Measurements from ENCODE around the gene FHOD3. TPM values are rescaled to one million over a fixed set of nuclear protein-coding genes. Genes with fewer than 3 reads are reported as not detected.
A peak's percentile ranks its signal among the peaks of the same experiment; 100 is the strongest.

The FHOD3 gene
- total and polyA plus RNA-seq, 2 of the 8 experiments (the other 6 are each of a cell fraction or from before 2014, with no cell fraction given), result 9.7 to 10.5 TPM

DNA sequence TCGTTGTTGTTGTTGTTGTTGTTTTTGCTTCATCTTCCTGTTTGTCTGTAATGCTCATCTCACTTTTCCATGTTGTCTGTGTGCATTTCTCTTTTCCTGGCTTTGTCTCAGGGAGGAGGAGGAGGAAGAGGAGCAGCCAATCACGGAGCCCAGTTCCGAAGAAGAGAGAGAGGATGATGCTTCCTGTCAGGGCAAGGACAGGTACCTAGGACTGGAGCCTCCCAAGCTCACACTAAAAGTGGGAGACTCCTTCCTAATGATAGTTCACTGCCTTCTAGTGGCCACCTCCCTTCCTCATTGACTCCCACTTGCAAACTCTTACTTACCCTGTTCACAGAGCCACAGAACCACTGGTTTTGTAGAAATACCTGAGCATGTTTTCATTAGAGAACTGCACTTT is 351.7 kb downstream of the FHOD3 start:
- Histone ChIP-seq H3K36me3 (ENCODE audit: control insufficient read depth in 2 of 4, insufficient read depth in 4 of 4, low read length in 3 of 4) (no peaks in the 10 kb centered on the region), H2AFZ (ENCODE audit: low read length) (no peak overlapping the region), H3K18ac (ENCODE audit: extremely low read depth, low read length) (no peak overlapping the region), H4K91ac (replicated peaks; ENCODE audit: insufficient read length, low read length) (no peak overlapping the region), H3K9ac (replicated peaks in 1 of 4; ENCODE audit: extremely low read depth in 1 of 4, low read depth in 3 of 4, low read length in 3 of 4) (no peak overlapping the region), H2BK12ac (ENCODE audit: low read depth, low read length) (no peak overlapping the region), H2BK120ac (replicated peaks; ENCODE audit: low read depth, low read length) (no peak overlapping the region), H4K5ac (ENCODE audit: insufficient read length, low read depth, low read length) (no peak overlapping the region), H3K4me1 (replicated peaks in 1 of 4; ENCODE audit: control insufficient read depth in 3 of 4, insufficient read depth in 4 of 4, low read length in 3 of 4) (peaks cover 0 to 4% (median 0%) of the 10 kb centered on the region in 4 experiments; a peak in 1 of 7 replicates), H3K4me2 (ENCODE audit: insufficient read depth in 1 of 2, low read depth in 2 of 2, low read length in 2 of 2) (no peak overlapping the region), H3K23ac (ENCODE audit: insufficient read length) (no peak overlapping the region), H2BK20ac (ENCODE audit: low read length) (no peak overlapping the region), H4K20me1 (replicated peaks in 1 of 2; ENCODE audit: control insufficient read depth in 1 of 2, insufficient read depth in 2 of 2, low read length in 2 of 2) (no peaks in the 10 kb centered on the region), H2BK5ac (ENCODE audit: low read depth, low read length) (no peak overlapping the region), H3K27me3 (replicated peaks in 1 of 4; ENCODE audit: control insufficient read depth in 3 of 4, extremely low read depth in 1 of 4, insufficient read depth in 3 of 4, low read length in 3 of 4) (no peaks in the 10 kb centered on the region), H3K4me3 (ENCODE audit: extremely low read depth in 1 of 4, insufficient read depth in 2 of 4, low read depth in 3 of 4, low read length in 4 of 4) (no peak overlapping the region), H4K8ac (ENCODE audit: extremely low read depth, insufficient read depth, low read length) (no peak overlapping the region), H2BK15ac (ENCODE audit: low read length) (no peak overlapping the region), H3K79me1 (ENCODE audit: low read depth, low read length) (no peaks in the 10 kb centered on the region), H2AK5ac (ENCODE audit: low read depth, low read length) (no peak overlapping the region), H3K14ac (ENCODE audit: insufficient read length) (no peak overlapping the region), H3K9me3 (ENCODE audit: insufficient read depth in 2 of 2, low read depth in 1 of 2, low read length in 1 of 2) (no peaks in the 10 kb centered on the region), H3K79me2 (ENCODE audit: control insufficient read depth in 1 of 2, insufficient read depth in 2 of 2, low read length in 2 of 2) (no peaks in the 10 kb centered on the region), H3K23me2 (ENCODE audit: low read depth, low read length) (no peaks in the 10 kb centered on the region), H3K4ac (replicated peaks; ENCODE audit: insufficient read length, low read depth, low read length) (no peak overlapping the region), H3K56ac (replicated peaks; ENCODE audit: insufficient read length, low read depth, low read length) (no peak overlapping the region), H3K27ac (ENCODE audit: low read depth, low read length) (no peak overlapping the region)
- TF ChIP-seq SP4 (IDR thresholded peaks at IDR 0.05; ENCODE audit: low read length), result no peak
- no peak for TF ChIP-seq NRF1 (IDR thresholded peaks at IDR 0.05; ENCODE audit: low read depth, low read length)
- TF ChIP-seq BCL11A (IDR thresholded peaks at IDR 0.05; ENCODE audit: low read depth in 2 of 2, low read length in 2 of 2), result no peak
- no peak for TF ChIP-seq EGR1 (IDR thresholded peaks at IDR 0.05; ENCODE audit: borderline replicate concordance, low read depth, low read length)
- TF ChIP-seq NANOG (IDR thresholded peaks at IDR 0.05; ENCODE audit: insufficient read depth, low read depth, low read length, poor library complexity, severe bottlenecking), result no peak
- peak; percentile 18 to 49; a peak in 3 of 4 replicates for TF ChIP-seq RAD21 (IDR thresholded peaks at IDR 0.05 in 1 of 2, conservative IDR thresholded peaks at IDR 0.05 in 1 of 2; ENCODE audit: low read depth in 2 of 2, low read length in 2 of 2)
- TF ChIP-seq GTF2F1 (IDR thresholded peaks at IDR 0.05; ENCODE audit: borderline replicate concordance, low read depth, low read length), result no peak
- no peak for TF ChIP-seq POLR2AphosphoS5 (IDR thresholded peaks at IDR 0.05; ENCODE audit: low read depth, low read length)
- TF ChIP-seq CTCF (IDR thresholded peaks at IDR 0.05; ENCODE audit: control extremely low read depth in 1 of 3, insufficient read depth in 1 of 3, low read depth in 1 of 3, low read length in 3 of 3), result peak in 2 of 3 experiments; percentile 11 to 24; a peak in 2 of 4 replicates
- no peak for TF ChIP-seq HDAC2 (IDR thresholded peaks at IDR 0.05; ENCODE audit: borderline replicate concordance in 1 of 2, low read depth in 2 of 2, low read length in 2 of 2)
- DNase-seq (ENCODE audit: low read depth in 1 of 2, low spot score in 2 of 2), result no peak
- peak; percentile 24 for FAIRE-seq
- POLR2A ChIA-PET (ENCODE audit: partially characterized antibody), result no interaction called here
- CTCF ChIA-PET (ENCODE audit: partially characterized antibody), result interaction anchor here (1.2 to 3.3 kb wide), 4 partner anchors 21 to 365 kb away, joined by 4 to 15 read pairs (median 4); no protein-coding TSS in a partner anchor
- 67% methylated on average over 3 of the region's 3 CpGs; no CpG with 5 or more reads in 1 of the 2 experiments for WGBS, 2 experiments (ENCODE audit: extremely low coverage in 1 of 2, insufficient coverage in 1 of 2, insufficient read length in 1 of 2, insufficient replicate concordance in 2 of 2, low coverage in 1 of 2, low lambda C conversion rate in 2 of 2, missing lambda C conversion rate in 1 of 2)
